Right forelimb (tissue), 1 donor: Measurements from ENCODE around the gene ZNF699.
"Not testable (repeated sequence)": the region's sequence is repeated elsewhere in the genome, so short reads cannot be mapped to it uniquely, and the experiment has no call there.

Experiments
- DNase-seq: peaks from one replicate; pipeline ENCODE4 v3.0.0-alpha.2; 2018

The ZNF699 gene

DNA sequence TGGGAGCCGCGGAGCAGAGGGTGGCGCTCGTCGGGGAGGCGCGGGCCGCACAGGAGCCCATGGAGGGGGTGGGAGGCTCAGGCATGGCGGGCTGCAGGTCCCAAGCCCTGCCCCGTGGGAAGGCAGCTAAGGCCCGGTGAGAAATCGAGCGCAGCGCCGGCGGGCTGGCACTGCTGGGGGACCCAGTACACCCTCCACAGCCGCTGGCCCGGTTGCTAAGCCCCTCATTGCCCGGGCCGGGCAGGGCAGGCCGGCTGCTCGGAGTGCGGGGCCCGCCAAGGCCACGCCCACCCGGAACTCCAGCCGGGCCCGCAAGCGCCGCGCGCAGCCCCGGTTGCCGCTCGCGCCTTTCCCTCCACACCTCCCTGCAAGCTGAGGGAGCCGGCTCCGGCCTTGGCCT lies 26.2 kb downstream of the ZNF699 start:
- not testable (repeated sequence) for DNase-seq

DNA sequence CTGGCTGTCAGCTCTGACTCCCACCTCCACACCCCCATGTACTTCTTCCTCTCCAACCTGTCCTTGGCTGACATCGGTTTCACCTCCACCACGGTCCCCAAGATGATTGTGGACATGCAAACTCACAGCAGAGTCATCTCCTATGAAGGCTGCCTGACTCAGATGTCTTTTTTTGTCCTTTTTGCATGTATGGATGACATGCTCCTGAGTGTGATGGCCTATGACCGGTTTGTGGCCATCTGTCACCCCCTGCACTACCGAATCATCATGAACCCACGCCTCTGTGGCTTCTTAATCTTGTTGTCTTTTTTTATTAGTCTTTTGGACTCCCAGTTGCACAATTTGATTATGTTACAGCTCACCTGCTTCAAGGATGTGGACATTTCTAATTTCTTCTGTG lies 58.4 kb downstream of the ZNF699 start:
- DNase-seq: no peak

GRCh38 chr19:9250630-9251029 lies 59.0 kb downstream of the ZNF699 start, which contains the start of gene OR7E24:
OR7E24 (plus strand) TSS chr19:9250930; CDS start chr19:9251044, 114 bp downstream.
- DNase-seq: no peak
